ENCODE results near the gene MKRN1. TPM values are rescaled to one million over a fixed set of nuclear protein-coding genes. Genes with fewer than 3 reads are reported as not detected.
"Not testable (repeated sequence)": the region's sequence is repeated elsewhere in the genome, so short reads cannot be mapped to it uniquely, and the experiment has no call there.

MKRN1 gene
- polyA plus RNA-seq, 2 donors, result 35.5 to 38.1 TPM

DNA sequence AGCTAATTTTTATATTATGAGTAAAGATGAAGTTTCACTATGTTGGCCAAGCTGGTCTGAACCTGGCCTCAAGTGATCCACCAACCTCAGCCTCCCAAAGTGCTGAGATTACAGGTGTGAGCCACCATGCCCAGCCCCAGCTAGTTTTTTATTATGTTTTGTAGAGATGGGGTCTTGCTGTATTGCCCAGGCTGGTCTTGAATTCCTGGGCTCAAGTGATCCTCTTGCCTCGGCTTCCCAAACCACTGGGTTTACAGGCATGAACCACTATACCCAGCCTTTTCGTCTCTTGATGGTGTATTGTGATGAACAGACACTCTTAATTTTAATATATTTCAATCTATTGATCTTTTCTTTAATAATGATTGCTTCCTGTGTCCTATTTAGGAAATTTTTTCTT, 57.8 kb downstream of the MKRN1 start:
- H3K9me3 ChIP-seq (ENCODE audit: control insufficient read depth in 2 of 2, insufficient read depth in 1 of 2, low read depth in 1 of 2, low read length in 1 of 2), result no peaks in the 10 kb centered on the region
- H3K27ac ChIP-seq (ENCODE audit: low read depth in 2 of 2, low read length in 1 of 2), result no peak overlapping the region
- H3K27me3 ChIP-seq (ENCODE audit: control insufficient read depth in 1 of 2, insufficient read depth in 2 of 2, low read length in 2 of 2), result no peaks in the 10 kb centered on the region
- H3K4me3 ChIP-seq (ENCODE audit: low read depth in 1 of 2, low read length in 2 of 2), result no peak overlapping the region
- no peaks in the 10 kb centered on the region for H3K36me3 ChIP-seq (ENCODE audit: control insufficient read depth in 2 of 2, insufficient read depth in 2 of 2, low read length in 1 of 2)
- 92 to 100% methylated on average over 2 of the region's 2 CpGs for WGBS, 2 donors
- no peaks in the 10 kb centered on the region for H3K4me1 ChIP-seq (ENCODE audit: control insufficient read depth in 2 of 2, insufficient read depth in 2 of 2, low read length in 1 of 2)

DNA sequence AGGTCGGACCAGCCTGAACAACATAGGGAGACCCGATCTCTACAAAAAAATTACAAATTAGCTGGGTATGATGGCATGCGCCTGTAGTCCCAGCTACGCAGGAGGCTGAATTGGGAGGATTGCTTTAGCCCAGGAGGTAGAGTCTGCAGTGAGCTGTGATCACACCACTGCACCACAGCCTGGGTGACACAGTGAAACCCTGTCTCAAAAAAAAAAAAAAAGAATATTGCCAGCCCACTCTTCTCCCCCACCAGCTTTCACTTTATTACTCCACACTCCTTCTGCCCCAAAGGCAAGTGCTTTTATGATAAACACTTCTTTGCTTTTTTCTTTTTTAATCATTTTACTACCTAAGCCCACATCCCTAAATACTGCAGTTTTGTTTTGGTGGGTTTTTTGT, 60.7 kb downstream of the MKRN1 start:
- 81 to 92% methylated on average over 4 of the region's 4 CpGs for WGBS, 2 donors
- no peaks in the 10 kb centered on the region for H3K36me3 ChIP-seq (ENCODE audit: control insufficient read depth in 2 of 2, insufficient read depth in 2 of 2, low read length in 1 of 2)
- H3K4me1 ChIP-seq (ENCODE audit: control insufficient read depth in 2 of 2, insufficient read depth in 2 of 2, low read length in 1 of 2), result no peaks in the 10 kb centered on the region
- no peaks in the 10 kb centered on the region for H3K27me3 ChIP-seq (ENCODE audit: control insufficient read depth in 1 of 2, insufficient read depth in 2 of 2, low read length in 2 of 2)
- no peak overlapping the region for H3K4me3 ChIP-seq (ENCODE audit: low read depth in 1 of 2, low read length in 2 of 2)
- no peaks in the 10 kb centered on the region for H3K9me3 ChIP-seq (ENCODE audit: control insufficient read depth in 2 of 2, insufficient read depth in 1 of 2, low read depth in 1 of 2, low read length in 1 of 2)
- H3K27ac ChIP-seq (ENCODE audit: low read depth in 2 of 2, low read length in 1 of 2), result no peak overlapping the region

DNA sequence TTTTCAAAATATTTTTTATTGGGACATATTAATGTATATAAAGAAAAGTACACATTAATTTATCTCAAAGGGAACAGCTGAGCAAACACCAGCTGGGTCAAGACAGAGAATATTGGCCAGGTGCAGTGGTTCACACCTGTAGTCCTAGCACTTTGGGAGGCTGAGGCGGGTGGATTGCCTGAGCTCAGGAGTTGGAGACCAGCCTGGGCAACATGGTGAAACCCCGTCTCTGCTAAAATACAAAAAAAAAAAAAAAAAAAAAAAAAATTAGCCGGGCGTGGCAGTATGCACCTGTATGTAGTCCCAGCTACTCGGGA, 61.2 kb downstream of the MKRN1 start:
- WGBS, 2 donors, result 77 to 81% methylated on average over 4 to 5 of the region's 5 CpGs

DNA sequence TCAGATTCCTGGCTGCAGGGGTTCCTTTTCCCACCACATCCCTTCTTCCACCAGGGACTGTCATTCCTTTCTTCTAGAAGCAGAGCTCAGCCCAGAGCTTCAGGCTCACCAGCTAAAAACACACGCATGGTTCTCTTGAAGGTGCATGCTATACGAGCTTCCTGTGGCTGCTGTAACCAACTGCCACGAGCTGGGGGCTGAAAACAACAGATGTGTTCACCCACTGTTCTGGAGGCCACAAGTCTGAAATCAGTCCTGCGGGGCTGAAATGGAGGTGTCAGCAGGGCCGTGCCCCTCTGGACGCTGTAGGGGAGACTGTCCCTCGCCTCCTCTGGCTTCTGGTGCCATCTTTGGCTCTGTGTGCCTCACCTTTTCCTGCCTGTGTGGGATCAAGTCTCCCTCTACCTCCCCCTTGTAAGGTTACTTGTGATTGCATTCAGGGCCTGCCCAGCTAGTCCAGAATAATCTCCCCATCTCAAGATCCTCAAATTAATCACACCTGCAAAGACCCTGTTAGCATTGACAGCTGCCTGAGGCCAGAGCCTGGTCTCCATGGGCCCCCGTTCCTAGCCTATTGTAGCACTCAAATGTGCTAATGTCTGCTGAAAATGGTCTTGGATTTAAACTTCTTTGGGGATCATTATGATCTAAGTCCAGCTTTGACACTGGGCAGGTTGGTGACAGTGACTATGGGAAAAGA, 61.7 kb downstream of the MKRN1 start:
- 62 to 80% methylated on average over 8 of the region's 8 CpGs for WGBS, 2 donors
- H3K27me3 ChIP-seq (ENCODE audit: control insufficient read depth in 1 of 2, insufficient read depth in 2 of 2, low read length in 2 of 2), result no peaks in the 10 kb centered on the region
- no peaks in the 10 kb centered on the region for H3K36me3 ChIP-seq (ENCODE audit: control insufficient read depth in 2 of 2, insufficient read depth in 2 of 2, low read length in 1 of 2)
- no peaks in the 10 kb centered on the region for H3K9me3 ChIP-seq (ENCODE audit: control insufficient read depth in 2 of 2, insufficient read depth in 1 of 2, low read depth in 1 of 2, low read length in 1 of 2)
- no peak overlapping the region for H3K27ac ChIP-seq (ENCODE audit: low read depth in 2 of 2, low read length in 1 of 2)
- no peak overlapping the region for H3K4me3 ChIP-seq (ENCODE audit: low read depth in 1 of 2, low read length in 2 of 2)
- no peaks in the 10 kb centered on the region for H3K4me1 ChIP-seq (ENCODE audit: control insufficient read depth in 2 of 2, insufficient read depth in 2 of 2, low read length in 1 of 2)

More for the DNA sequence above, 61.2 kb downstream of the MKRN1 start:
- H3K4me3 ChIP-seq (ENCODE audit: low read depth in 1 of 2, low read length in 2 of 2); H3K27me3 ChIP-seq (ENCODE audit: control insufficient read depth in 1 of 2, insufficient read depth in 2 of 2, low read length in 2 of 2); H3K36me3 ChIP-seq (ENCODE audit: control insufficient read depth in 2 of 2, insufficient read depth in 2 of 2, low read length in 1 of 2); H3K4me1 ChIP-seq (ENCODE audit: control insufficient read depth in 2 of 2, insufficient read depth in 2 of 2, low read length in 1 of 2); H3K27ac ChIP-seq (ENCODE audit: low read depth in 2 of 2, low read length in 1 of 2); H3K9me3 ChIP-seq (ENCODE audit: control insufficient read depth in 2 of 2, insufficient read depth in 1 of 2, low read depth in 1 of 2, low read length in 1 of 2): not testable (repeated sequence)

DNA sequence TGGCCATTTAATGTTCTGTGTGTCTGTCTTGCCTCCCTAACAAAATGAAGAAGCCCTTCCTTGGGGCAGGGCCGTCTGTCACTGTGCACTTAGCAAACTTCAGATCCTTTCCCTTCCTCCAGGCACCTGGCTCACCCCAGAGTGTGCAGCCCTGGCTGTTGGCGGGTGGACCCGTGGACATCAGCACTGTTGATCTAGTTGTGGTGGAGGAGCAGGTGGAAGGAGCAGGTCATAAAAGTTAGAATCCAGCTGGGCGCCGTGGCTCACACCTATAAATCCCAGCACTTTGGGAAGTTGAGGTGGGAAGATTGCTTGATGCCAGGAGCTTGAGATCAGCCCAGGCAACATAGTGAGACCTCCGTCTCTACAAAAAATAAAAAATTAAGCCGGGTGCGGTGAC, 62.7 kb downstream of the MKRN1 start:
- no peak overlapping the region for H3K4me3 ChIP-seq (ENCODE audit: low read depth in 1 of 2, low read length in 2 of 2)
- WGBS, 2 donors, result 73 to 84% methylated on average over 8 of the region's 8 CpGs
- H3K9me3 ChIP-seq (ENCODE audit: control insufficient read depth in 2 of 2, insufficient read depth in 1 of 2, low read depth in 1 of 2, low read length in 1 of 2), result no peaks in the 10 kb centered on the region
- no peaks in the 10 kb centered on the region for H3K27me3 ChIP-seq (ENCODE audit: control insufficient read depth in 1 of 2, insufficient read depth in 2 of 2, low read length in 2 of 2)
- H3K36me3 ChIP-seq (ENCODE audit: control insufficient read depth in 2 of 2, insufficient read depth in 2 of 2, low read length in 1 of 2), result no peaks in the 10 kb centered on the region
- no peak overlapping the region for H3K27ac ChIP-seq (ENCODE audit: low read depth in 2 of 2, low read length in 1 of 2)
- no peaks in the 10 kb centered on the region for H3K4me1 ChIP-seq (ENCODE audit: control insufficient read depth in 2 of 2, insufficient read depth in 2 of 2, low read length in 1 of 2)

DNA sequence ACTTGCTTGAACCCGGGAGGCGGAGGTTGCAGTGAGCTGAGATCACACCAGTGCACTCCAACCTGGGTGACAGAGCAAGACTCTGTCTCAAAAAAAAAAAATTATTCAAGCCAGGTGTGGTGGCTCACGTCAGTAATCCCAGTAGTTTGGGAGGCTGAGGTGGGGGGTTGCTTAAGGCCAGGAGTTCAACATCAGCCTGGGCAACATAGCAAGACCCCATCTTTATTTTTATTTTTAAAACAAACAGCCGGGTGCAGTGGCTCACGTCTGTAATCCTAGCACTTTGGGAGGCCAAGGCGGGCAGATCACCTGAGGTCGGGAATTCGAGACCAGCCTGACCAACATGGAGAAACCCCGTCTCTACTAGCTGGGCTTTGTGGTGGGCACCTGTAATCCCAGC, 63.5 kb downstream of the MKRN1 start:
- H3K36me3 ChIP-seq (ENCODE audit: control insufficient read depth in 2 of 2, insufficient read depth in 2 of 2, low read length in 1 of 2); H3K9me3 ChIP-seq (ENCODE audit: control insufficient read depth in 2 of 2, insufficient read depth in 1 of 2, low read depth in 1 of 2, low read length in 1 of 2); H3K27ac ChIP-seq (ENCODE audit: low read depth in 2 of 2, low read length in 1 of 2); H3K4me1 ChIP-seq (ENCODE audit: control insufficient read depth in 2 of 2, insufficient read depth in 2 of 2, low read length in 1 of 2); H3K4me3 ChIP-seq (ENCODE audit: low read depth in 1 of 2, low read length in 2 of 2); H3K27me3 ChIP-seq (ENCODE audit: control insufficient read depth in 1 of 2, insufficient read depth in 2 of 2, low read length in 2 of 2): not testable (repeated sequence)
- WGBS, 2 donors, result 91 to 92% methylated on average over 9 of the region's 9 CpGs

DNA sequence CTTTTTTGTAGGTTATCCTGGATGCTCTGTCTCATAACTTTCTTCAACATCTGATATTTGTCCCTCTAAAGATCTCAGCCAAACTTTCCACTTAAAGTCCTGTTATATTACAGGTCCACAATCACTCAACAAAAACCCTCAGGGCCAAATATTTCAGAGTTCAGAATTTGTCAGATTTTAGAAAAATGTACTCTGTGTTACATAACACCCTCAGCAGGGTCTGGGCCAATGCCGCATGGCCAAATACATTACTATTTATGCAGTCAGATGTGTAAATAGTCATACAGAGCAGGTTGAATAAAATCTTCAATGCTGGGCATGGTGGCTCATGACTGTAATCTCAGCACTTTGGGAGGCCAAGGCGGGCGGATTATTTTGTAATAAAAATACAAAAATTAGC, 63.9 kb downstream of the MKRN1 start:
- Histone ChIP-seq H3K4me1 (ENCODE audit: control insufficient read depth in 2 of 2, insufficient read depth in 2 of 2, low read length in 1 of 2) (no peaks in the 10 kb centered on the region), H3K27me3 (ENCODE audit: control insufficient read depth in 1 of 2, insufficient read depth in 2 of 2, low read length in 2 of 2) (no peaks in the 10 kb centered on the region), H3K4me3 (ENCODE audit: low read depth in 1 of 2, low read length in 2 of 2) (no peak overlapping the region), H3K9me3 (ENCODE audit: control insufficient read depth in 2 of 2, insufficient read depth in 1 of 2, low read depth in 1 of 2, low read length in 1 of 2) (no peaks in the 10 kb centered on the region), H3K27ac (ENCODE audit: low read depth in 2 of 2, low read length in 1 of 2) (no peak overlapping the region), H3K36me3 (ENCODE audit: control insufficient read depth in 2 of 2, insufficient read depth in 2 of 2, low read length in 1 of 2) (no peaks in the 10 kb centered on the region)
- WGBS, 2 donors, result 94 to 98% methylated on average over 3 of the region's 3 CpGs

DNA sequence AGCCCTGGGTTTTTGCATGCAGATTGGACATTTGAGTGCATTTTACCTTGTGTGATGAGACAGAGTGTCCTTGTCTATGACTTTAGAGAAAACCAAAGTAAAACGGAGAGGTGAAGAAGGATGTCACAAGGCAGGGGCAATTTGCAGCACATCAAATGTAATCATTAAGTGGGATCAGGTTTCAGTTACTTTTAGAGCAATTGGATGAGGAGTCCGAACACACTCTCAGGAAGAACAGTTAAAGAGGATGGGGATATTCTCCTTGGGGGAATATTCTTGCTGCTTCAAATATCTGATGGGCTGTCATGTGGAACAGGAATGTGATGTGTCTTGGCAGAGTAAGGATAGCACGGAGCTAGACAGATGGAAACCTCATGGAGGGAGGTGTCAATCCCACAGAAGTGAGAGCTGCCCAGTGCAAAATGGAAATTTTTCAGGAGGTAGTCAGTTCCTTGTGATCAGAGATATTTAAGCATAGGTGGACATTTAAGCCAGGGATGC, 74.7 kb downstream of the MKRN1 start:
- no peaks in the 10 kb centered on the region for H3K36me3 ChIP-seq (ENCODE audit: control insufficient read depth in 2 of 2, insufficient read depth in 2 of 2, low read length in 1 of 2)
- no peaks in the 10 kb centered on the region for H3K27me3 ChIP-seq (ENCODE audit: control insufficient read depth in 1 of 2, insufficient read depth in 2 of 2, low read length in 2 of 2)
- WGBS, 2 donors, result 34 to 37% methylated on average over 3 of the region's 3 CpGs
- H3K27ac ChIP-seq (ENCODE audit: low read depth in 2 of 2, low read length in 1 of 2), result no peak overlapping the region
- H3K9me3 ChIP-seq (ENCODE audit: control insufficient read depth in 2 of 2, insufficient read depth in 1 of 2, low read depth in 1 of 2, low read length in 1 of 2), result no peaks in the 10 kb centered on the region
- H3K4me1 ChIP-seq (ENCODE audit: control insufficient read depth in 2 of 2, insufficient read depth in 2 of 2, low read length in 1 of 2), result no peaks in the 10 kb centered on the region
- no peak overlapping the region for H3K4me3 ChIP-seq (ENCODE audit: low read depth in 1 of 2, low read length in 2 of 2)

DNA sequence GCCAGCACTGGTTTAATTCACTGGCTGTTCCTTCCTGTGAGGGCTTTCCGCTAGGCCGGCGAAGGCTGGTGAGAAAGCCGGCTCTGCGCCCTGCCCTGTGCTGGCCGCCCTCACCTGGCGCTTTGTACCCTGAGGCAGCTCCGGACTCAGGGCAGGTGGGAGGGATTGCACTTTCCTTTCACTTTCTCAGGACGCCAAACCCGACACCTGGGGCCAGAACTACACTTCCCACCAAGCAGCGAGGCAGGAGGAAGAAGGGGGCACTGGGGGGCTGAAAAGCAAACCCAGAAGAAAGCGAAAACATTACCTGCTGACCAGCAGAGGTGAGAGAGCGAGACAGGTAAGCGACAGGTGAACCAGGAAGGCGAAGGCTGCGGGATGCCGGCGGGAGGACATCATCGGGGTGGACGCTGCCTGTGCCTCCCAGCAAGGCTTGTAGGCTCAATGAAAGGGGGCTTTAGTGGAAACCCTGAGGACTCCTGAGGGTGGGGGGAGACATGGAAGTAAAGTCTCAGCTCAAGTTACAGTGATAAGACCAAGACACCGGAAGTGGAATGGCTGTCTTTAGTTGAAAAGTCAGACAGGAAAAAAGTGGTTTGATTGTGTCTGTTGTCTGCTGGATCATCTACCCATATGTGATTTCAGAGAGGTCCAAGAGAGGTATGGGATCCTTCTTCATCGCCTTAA, 75.3 kb downstream of the MKRN1 start, which contains the start of gene RAB19:
Gene RAB19, plus strand, starts transcription at position 181 of the 687 bp plus-strand sequence. CDS start 3,589 bp downstream, outside the sequence.
- Histone ChIP-seq H3K27me3 (ENCODE audit: control insufficient read depth in 1 of 2, insufficient read depth in 2 of 2, low read length in 2 of 2) (no peaks in the 10 kb centered on the region), H3K9me3 (ENCODE audit: control insufficient read depth in 2 of 2, insufficient read depth in 1 of 2, low read depth in 1 of 2, low read length in 1 of 2) (no peaks in the 10 kb centered on the region), H3K4me1 (ENCODE audit: control insufficient read depth in 2 of 2, insufficient read depth in 2 of 2, low read length in 1 of 2) (no peaks in the 10 kb centered on the region), H3K4me3 (ENCODE audit: low read depth in 1 of 2, low read length in 2 of 2) (peak within 1 kb of the TSS; percentile 61 to 64), H3K36me3 (ENCODE audit: control insufficient read depth in 2 of 2, insufficient read depth in 2 of 2, low read length in 1 of 2) (no peaks in the 10 kb centered on the region), H3K27ac (ENCODE audit: low read depth in 2 of 2, low read length in 1 of 2) (no peak within 1 kb of the TSS)
- 7 to 9% methylated on average over 22 of the region's 22 CpGs for WGBS, 2 donors
